ENCODE measurements around the gene FIGN. TPM values are rescaled to one million over a fixed set of nuclear protein-coding genes. Genes with fewer than 3 reads are reported as not detected.

The FIGN gene
- total and polyA plus RNA-seq, 2 donors from 2014 or later: 1.1 to 8.0 TPM

DNA sequence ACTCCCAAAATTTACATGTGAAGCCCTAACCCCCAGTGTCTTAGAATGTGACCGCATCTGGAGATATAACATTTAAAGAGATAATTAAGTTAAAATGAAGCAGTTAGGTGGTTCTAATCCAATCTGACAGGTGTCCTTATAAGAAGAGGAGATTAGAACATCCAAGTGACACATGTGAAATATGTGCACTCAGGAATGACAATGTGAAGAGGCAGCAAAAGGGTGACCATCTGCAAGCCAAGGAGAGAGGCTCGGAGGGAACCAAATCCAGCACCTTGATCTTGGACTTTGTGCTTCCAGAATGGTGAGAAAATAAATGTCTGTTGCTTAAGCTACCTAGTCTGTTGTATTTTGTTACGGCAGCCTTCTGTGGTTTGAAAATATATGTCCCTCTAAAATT, 165.4 kb downstream of the FIGN start:
- intact Hi-C loops (cut with DNase I): no loop called here
- Histone ChIP-seq H3K27me3 (ENCODE audit: control insufficient read depth, insufficient read depth, low read length) (no peaks in the 10 kb centered on the region), H3K4me1 (ENCODE audit: control insufficient read depth in 2 of 3, insufficient read depth in 2 of 3, low read depth in 1 of 3, low read length in 3 of 3) (no peaks in the 10 kb centered on the region), H3K27ac (ENCODE audit: low read depth in 2 of 2, low read length in 2 of 2) (no peak overlapping the region), H3K9me3 (ENCODE audit: control insufficient read depth in 2 of 3, insufficient read depth in 1 of 3, low read length in 3 of 3) (no peaks in the 10 kb centered on the region), H3K4me3 (ENCODE audit: low read length in 3 of 3) (no peak overlapping the region), H3K36me3 (ENCODE audit: control insufficient read depth in 2 of 3, insufficient read depth in 3 of 3, low read length in 3 of 3) (no peaks in the 10 kb centered on the region), H3K9ac (ENCODE audit: low read length in 3 of 3) (no peak overlapping the region)
- FAIRE-seq (no peak), DNase-seq (no peak)
- TF ChIP-seq, protein P1, sequence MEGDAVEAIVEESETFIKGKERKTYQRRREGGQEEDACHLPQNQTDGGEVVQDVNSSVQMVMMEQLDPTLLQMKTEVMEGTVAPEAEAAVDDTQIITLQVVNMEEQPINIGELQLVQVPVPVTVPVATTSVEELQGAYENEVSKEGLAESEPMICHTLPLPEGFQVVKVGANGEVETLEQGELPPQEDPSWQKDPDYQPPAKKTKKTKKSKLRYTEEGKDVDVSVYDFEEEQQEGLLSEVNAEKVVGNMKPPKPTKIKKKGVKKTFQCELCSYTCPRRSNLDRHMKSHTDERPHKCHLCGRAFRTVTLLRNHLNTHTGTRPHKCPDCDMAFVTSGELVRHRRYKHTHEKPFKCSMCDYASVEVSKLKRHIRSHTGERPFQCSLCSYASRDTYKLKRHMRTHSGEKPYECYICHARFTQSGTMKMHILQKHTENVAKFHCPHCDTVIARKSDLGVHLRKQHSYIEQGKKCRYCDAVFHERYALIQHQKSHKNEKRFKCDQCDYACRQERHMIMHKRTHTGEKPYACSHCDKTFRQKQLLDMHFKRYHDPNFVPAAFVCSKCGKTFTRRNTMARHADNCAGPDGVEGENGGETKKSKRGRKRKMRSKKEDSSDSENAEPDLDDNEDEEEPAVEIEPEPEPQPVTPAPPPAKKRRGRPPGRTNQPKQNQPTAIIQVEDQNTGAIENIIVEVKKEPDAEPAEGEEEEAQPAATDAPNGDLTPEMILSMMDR (IDR thresholded peaks at IDR 0.05; ENCODE audit: borderline replicate concordance, extremely low read depth, insufficient read depth): no peak

DNA sequence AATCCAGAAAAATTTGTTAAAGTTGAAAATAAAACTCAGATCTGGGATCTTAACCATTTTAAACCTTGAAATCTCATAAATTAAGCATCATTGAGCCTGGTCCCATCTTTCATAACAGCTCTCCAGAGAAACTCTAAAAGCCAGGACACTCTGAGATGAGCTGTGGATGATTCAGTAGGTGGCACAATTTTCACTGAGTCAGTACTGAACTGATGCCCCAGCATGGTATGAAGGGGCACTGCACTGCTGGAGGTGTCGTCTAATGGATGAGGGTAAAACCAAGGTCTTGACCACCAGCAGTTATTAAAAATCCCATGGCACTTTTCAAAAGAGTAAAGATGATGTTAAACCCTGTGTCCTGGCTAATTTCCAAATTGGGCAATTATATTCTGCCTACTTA, 170.6 kb downstream of the FIGN start:
- no peak overlapping the region for H3K4me3 ChIP-seq (ENCODE audit: low read length in 3 of 3)
- TF ChIP-seq, protein P1 (IDR thresholded peaks at IDR 0.05; ENCODE audit: borderline replicate concordance, extremely low read depth, insufficient read depth): no peak
- H3K4me1 ChIP-seq (ENCODE audit: control insufficient read depth in 2 of 3, insufficient read depth in 2 of 3, low read depth in 1 of 3, low read length in 3 of 3): no peaks in the 10 kb centered on the region
- intact Hi-C loops (cut with DNase I): no loop called here
- no peaks in the 10 kb centered on the region for H3K9me3 ChIP-seq (ENCODE audit: control insufficient read depth in 2 of 3, insufficient read depth in 1 of 3, low read length in 3 of 3)
- H3K36me3 ChIP-seq (ENCODE audit: control insufficient read depth in 2 of 3, insufficient read depth in 3 of 3, low read length in 3 of 3): no peaks in the 10 kb centered on the region
- H3K27me3 ChIP-seq (ENCODE audit: control insufficient read depth, insufficient read depth, low read length): no peaks in the 10 kb centered on the region
- H3K9ac ChIP-seq (ENCODE audit: low read length in 3 of 3): no peak overlapping the region
- DNase-seq (no peak), FAIRE-seq (no peak)
- H3K27ac ChIP-seq (ENCODE audit: low read depth in 2 of 2, low read length in 2 of 2): no peak overlapping the region

DNA sequence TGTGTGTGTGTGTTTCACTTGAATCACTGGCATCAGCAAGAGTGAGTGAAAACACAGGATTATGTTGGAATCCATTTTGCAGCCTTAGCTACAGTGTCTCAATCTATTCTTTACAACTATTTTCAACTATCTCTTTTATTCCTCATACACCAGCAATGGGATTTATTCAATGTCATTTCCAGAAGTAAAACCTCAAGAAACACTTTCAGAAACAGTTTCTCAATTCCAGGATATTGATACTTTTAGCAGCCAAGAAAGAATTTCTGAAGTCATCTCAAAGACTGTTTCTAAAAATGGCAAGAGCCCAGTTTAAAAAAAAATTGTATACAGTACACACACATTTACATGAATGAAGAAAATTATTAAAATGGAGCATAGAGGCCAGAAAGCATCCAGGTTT, 171.6 kb downstream of the FIGN start:
- Histone ChIP-seq H3K4me3 (ENCODE audit: low read length in 3 of 3) (no peak overlapping the region), H3K4me1 (ENCODE audit: control insufficient read depth in 2 of 3, insufficient read depth in 2 of 3, low read depth in 1 of 3, low read length in 3 of 3) (no peaks in the 10 kb centered on the region), H3K27me3 (ENCODE audit: control insufficient read depth, insufficient read depth, low read length) (no peaks in the 10 kb centered on the region), H3K9ac (ENCODE audit: low read length in 3 of 3) (no peak overlapping the region), H3K9me3 (ENCODE audit: control insufficient read depth in 2 of 3, insufficient read depth in 1 of 3, low read length in 3 of 3) (no peaks in the 10 kb centered on the region), H3K36me3 (ENCODE audit: control insufficient read depth in 2 of 3, insufficient read depth in 3 of 3, low read length in 3 of 3) (no peaks in the 10 kb centered on the region), H3K27ac (ENCODE audit: low read depth in 2 of 2, low read length in 2 of 2) (no peak overlapping the region)
- no peak for DNase-seq
- FAIRE-seq: no peak
- TF ChIP-seq, protein P1 (IDR thresholded peaks at IDR 0.05; ENCODE audit: borderline replicate concordance, extremely low read depth, insufficient read depth): no peak
- intact Hi-C loops (cut with DNase I): no loop called here

DNA sequence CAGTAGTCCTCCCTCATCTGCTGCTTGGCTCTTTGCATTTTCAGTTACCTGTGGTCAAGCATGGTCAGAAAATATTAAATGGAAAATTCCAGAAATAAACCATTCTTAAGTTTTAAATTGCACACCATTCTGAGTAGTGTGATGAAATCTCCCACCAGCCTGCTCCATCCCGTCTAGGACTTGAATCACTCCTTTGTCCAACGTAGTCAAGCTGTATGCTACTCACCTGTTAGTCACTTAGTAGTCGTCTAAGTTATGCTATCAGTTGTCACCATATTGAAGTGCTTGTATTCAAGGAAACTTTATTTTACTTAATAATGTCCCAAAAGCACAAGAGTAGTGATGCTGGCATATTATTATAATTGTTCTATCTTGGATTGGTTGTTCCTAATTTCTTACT, 172.5 kb downstream of the FIGN start:
- Histone ChIP-seq H3K4me3 (ENCODE audit: low read length in 3 of 3) (no peak overlapping the region), H3K27ac (ENCODE audit: low read depth in 2 of 2, low read length in 2 of 2) (no peak overlapping the region), H3K36me3 (ENCODE audit: control insufficient read depth in 2 of 3, insufficient read depth in 3 of 3, low read length in 3 of 3) (no peaks in the 10 kb centered on the region), H3K9me3 (ENCODE audit: control insufficient read depth in 2 of 3, insufficient read depth in 1 of 3, low read length in 3 of 3) (no peaks in the 10 kb centered on the region), H3K27me3 (ENCODE audit: control insufficient read depth, insufficient read depth, low read length) (no peaks in the 10 kb centered on the region), H3K4me1 (ENCODE audit: control insufficient read depth in 2 of 3, insufficient read depth in 2 of 3, low read depth in 1 of 3, low read length in 3 of 3) (no peaks in the 10 kb centered on the region), H3K9ac (ENCODE audit: low read length in 3 of 3) (no peak overlapping the region)
- TF ChIP-seq, protein P1 (IDR thresholded peaks at IDR 0.05; ENCODE audit: borderline replicate concordance, extremely low read depth, insufficient read depth): no peak
- intact Hi-C loops (cut with DNase I): no loop called here
- FAIRE-seq: no peak
- DNase-seq: no peak

All from kidney (tissue), 14 donors.